DOHH2 (cell line): ENCODE results near the gene TMEFF2.

ENCODE experiments used
- H3F3A ChIP-seq: fragments of 200-600 bp; sonication (generic), shearing (Covaris generic); 2 replicates; pipeline ENCODE4 v1.6.0; 2016; ENCODE audit warnings: antibody characterized with exemption, mild to moderate bottlenecking; ENCODE audit not compliant: control insufficient read depth, insufficient read depth
- H3K27ac ChIP-seq: fragments of 200-600 bp; sonication (generic); 2 replicates; pipeline ENCODE4 v1.5.1; 2014; ENCODE audit warnings: low read depth, mild to moderate bottlenecking, low read length, moderate library complexity
- H3K27me3 ChIP-seq: fragments of 200-600 bp; sonication (generic); 2 replicates; pipeline ENCODE4 v1.6.1; 2014; ENCODE audit warnings: mild to moderate bottlenecking, low read length, mixed read lengths; ENCODE audit not compliant: control insufficient read depth
- H3K36me3 ChIP-seq: fragments of 200-600 bp; sonication (generic); 2 replicates; pipeline ENCODE4 v1.6.1; 2014; ENCODE audit warnings: mild to moderate bottlenecking, low read length, moderate library complexity, mixed read lengths; ENCODE audit not compliant: control insufficient read depth
- H3K4me1 ChIP-seq: fragments of 200-600 bp; sonication (generic); 2 replicates; pipeline ENCODE4 v1.6.1; 2014; ENCODE audit warnings: mild to moderate bottlenecking, low read length, mixed read lengths; ENCODE audit not compliant: control insufficient read depth
- H3K4me2 ChIP-seq: fragments of 200-600 bp; sonication (generic); 2 replicates; pipeline ENCODE4 v1.6.0; 2014; ENCODE audit warnings: mild to moderate bottlenecking, low read length, moderate library complexity
- H3K4me3 ChIP-seq: fragments of 200-600 bp; sonication (generic); 2 replicates; pipeline ENCODE4 v1.5.1; 2014; ENCODE audit warnings: mild to moderate bottlenecking, low read length, mixed read lengths
- H3K79me2 ChIP-seq: fragments of 200-600 bp; sonication (generic); 2 replicates; pipeline ENCODE4 v1.6.1; 2014; ENCODE audit warnings: mild to moderate bottlenecking, low read length, mixed read lengths; ENCODE audit not compliant: control insufficient read depth
- H3K9me2 ChIP-seq: fragments of 200-600 bp; sonication (generic); replicated peaks from 2 replicates; pipeline ENCODE4 v1.6.1; 2014; ENCODE audit warnings: mild to moderate bottlenecking, low read length, mixed read lengths; ENCODE audit not compliant: control insufficient read depth
- H3K9me3 ChIP-seq: fragments of 200-600 bp; sonication (generic); 2 replicates; pipeline ENCODE4 v1.6.1; 2014; ENCODE audit warnings: antibody characterized with exemption, low read length, mixed read lengths; ENCODE audit not compliant: control insufficient read depth, insufficient read depth
- H4K20me1 ChIP-seq: fragments of 200-600 bp; sonication (generic); 2 replicates; pipeline ENCODE4 v1.6.0; 2014; ENCODE audit warnings: low read depth, mild to moderate bottlenecking, antibody characterized with exemption, low read length, moderate library complexity; ENCODE audit not compliant: control insufficient read depth, insufficient read depth
- EZH2phosphoT487 ChIP-seq: fragments of 200-600 bp; sonication (generic); IDR thresholded peaks from 2 replicates; pipeline ENCODE4 v1.6.1; 2017; ENCODE audit warnings: borderline replicate concordance, mild to moderate bottlenecking, antibody characterized with exemption, low read length, moderate library complexity, mixed read lengths
- TF ChIP-seq, protein P1 (sequence below): fragments of 200-600 bp; sonication (generic); IDR thresholded peaks from one replicate; pipeline ENCODE4 v1.5.1; 2014; ENCODE audit warnings: antibody characterized with exemption, mild to moderate bottlenecking, low read depth, low read length; ENCODE audit not compliant: poor library complexity, severe bottlenecking

TMEFF2 gene

DNA sequence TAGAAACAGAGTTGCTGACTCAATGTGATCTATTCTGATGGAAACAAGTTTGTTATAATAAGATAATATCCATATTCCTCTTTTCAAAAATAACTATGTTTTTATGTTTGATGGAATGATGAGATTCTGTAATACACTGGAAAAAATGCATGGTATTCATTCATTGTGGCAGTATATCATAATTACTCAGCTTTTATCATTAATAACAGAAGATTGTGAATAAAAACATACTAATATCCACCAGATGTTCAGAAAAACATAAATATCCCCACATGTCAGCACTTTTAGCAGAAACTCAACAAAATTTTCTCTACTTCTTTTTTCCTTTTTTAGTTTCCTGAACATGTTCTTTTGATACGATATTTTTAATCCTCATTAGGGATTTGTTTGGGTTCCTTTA, 217.0 kb downstream of the TMEFF2 start:
- H3K4me1 ChIP-seq = no peaks in the 10 kb centered on the region
- no peaks in the 10 kb centered on the region for H3K79me2 ChIP-seq
- H4K20me1 ChIP-seq = no peaks in the 10 kb centered on the region
- no peaks in the 10 kb centered on the region for H3K36me3 ChIP-seq
- no peaks in the 10 kb centered on the region for H3F3A ChIP-seq
- no peak overlapping the region for H3K4me3 ChIP-seq
- H3K9me3 ChIP-seq = no peaks in the 10 kb centered on the region
- no peaks in the 10 kb centered on the region for H3K9me2 ChIP-seq
- H3K27ac ChIP-seq = no peak overlapping the region
- H3K4me2 ChIP-seq = no peak overlapping the region
- H3K27me3 ChIP-seq = no peaks in the 10 kb centered on the region
- TF ChIP-seq EZH2phosphoT487 = no peak
- TF ChIP-seq, protein P1, sequence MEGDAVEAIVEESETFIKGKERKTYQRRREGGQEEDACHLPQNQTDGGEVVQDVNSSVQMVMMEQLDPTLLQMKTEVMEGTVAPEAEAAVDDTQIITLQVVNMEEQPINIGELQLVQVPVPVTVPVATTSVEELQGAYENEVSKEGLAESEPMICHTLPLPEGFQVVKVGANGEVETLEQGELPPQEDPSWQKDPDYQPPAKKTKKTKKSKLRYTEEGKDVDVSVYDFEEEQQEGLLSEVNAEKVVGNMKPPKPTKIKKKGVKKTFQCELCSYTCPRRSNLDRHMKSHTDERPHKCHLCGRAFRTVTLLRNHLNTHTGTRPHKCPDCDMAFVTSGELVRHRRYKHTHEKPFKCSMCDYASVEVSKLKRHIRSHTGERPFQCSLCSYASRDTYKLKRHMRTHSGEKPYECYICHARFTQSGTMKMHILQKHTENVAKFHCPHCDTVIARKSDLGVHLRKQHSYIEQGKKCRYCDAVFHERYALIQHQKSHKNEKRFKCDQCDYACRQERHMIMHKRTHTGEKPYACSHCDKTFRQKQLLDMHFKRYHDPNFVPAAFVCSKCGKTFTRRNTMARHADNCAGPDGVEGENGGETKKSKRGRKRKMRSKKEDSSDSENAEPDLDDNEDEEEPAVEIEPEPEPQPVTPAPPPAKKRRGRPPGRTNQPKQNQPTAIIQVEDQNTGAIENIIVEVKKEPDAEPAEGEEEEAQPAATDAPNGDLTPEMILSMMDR = no peak

DNA sequence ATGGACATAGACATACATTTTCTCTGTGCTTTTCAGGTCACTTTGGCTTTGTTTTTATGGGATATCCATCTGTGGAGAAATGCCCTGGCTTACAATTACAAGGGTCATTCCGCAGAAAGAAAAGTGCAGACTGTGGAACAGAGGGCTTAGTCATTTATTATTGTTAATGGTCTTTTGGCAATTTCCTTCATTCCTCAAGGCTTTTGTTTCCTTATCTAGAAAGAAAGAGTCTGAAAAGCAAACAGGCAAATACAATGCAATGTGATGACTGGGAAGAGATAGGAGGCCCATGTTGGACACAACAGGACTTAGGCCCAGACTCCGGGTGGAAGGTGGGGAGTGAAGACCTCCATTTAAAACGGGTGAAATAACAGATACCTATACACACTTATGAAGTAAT, 218.3 kb downstream of the TMEFF2 start:
- Histone ChIP-seq H3K27me3 (no peaks in the 10 kb centered on the region), H3K4me3 (no peak overlapping the region), H3K4me1 (no peaks in the 10 kb centered on the region), H3K79me2 (no peaks in the 10 kb centered on the region), H3F3A (no peaks in the 10 kb centered on the region), H3K9me2 (no peaks in the 10 kb centered on the region), H3K9me3 (no peaks in the 10 kb centered on the region), H3K27ac (no peak overlapping the region), H3K4me2 (no peak overlapping the region), H3K36me3 (no peaks in the 10 kb centered on the region), H4K20me1 (no peaks in the 10 kb centered on the region)
- no peak for TF ChIP-seq EZH2phosphoT487
- TF ChIP-seq, protein P1 = no peak

DNA sequence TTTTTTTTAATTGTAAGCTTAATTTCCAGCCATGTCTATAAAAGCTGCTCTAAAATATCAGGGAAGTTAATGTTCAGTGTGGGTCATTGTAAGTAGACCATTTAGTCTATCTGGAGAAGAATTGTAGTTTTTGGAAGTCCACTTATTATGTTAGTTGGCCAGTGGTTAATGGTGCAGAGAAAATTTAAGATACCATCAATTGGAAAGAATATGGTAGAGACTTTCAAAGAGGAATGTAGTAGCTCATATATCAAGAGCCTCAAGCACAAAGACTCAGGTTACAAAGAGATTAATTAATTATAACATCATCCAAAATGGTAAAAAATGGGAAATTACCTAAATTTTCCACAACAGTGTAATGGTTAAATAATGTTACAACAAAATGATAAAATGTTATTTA, 220.1 kb downstream of the TMEFF2 start:
- Histone ChIP-seq H4K20me1 (no peaks in the 10 kb centered on the region), H3K4me3 (no peak overlapping the region)

More for the DNA sequence above, 220.1 kb downstream of the TMEFF2 start:
- Histone ChIP-seq H3K27ac (no peak overlapping the region), H3K27me3 (no peaks in the 10 kb centered on the region), H3K79me2 (no peaks in the 10 kb centered on the region), H3K9me3 (no peaks in the 10 kb centered on the region), H3K4me2 (no peak overlapping the region), H3K36me3 (no peaks in the 10 kb centered on the region), H3K4me1 (no peaks in the 10 kb centered on the region), H3F3A (no peaks in the 10 kb centered on the region), H3K9me2 (no peaks in the 10 kb centered on the region)
- TF ChIP-seq, protein P1 = no peak
- no peak for TF ChIP-seq EZH2phosphoT487
